Measurements from ENCODE around the gene AMFR.

AMFR gene

DNA sequence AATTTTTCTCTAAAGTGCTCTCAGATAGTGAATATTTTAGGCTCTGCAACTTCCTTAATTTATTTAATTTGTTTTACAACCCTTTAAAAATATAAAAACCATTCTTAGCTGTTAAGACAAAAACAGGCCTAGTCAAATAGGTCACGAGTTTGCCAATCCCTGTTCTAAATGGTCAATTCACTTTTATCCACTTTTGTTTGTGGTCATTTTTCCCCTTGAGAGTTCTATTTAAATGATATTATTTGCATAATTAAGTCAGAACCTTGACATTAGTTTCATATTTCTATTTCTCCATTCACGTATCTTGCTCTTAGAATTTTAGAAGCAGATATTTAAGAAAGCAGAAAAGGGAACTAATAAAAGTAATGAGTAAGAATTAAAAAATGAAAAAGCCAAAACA lies 4.0 kb downstream of the AMFR start:
- DNase-seq (ENCODE audit: low spot score in 2 of 2) (no peak), ATAC-seq (replicated peaks; ENCODE audit: extremely low read depth, poor library complexity, severe bottlenecking) (no peak)
- H3K27ac Mint-ChIP-seq (ENCODE audit: low read depth): no peak overlapping the region
- H3K9me3 Mint-ChIP-seq: no peaks in the 10 kb centered on the region
- H3K27me3 Mint-ChIP-seq: no peaks in the 10 kb centered on the region
- H3K4me1 Mint-ChIP-seq: peaks cover 43% of the 10 kb centered on the region
- peak overlapping the region; percentile 13 for H3K4me3 Mint-ChIP-seq
- H3K36me3 Mint-ChIP-seq (ENCODE audit: insufficient read depth): peaks cover 6% of the 10 kb centered on the region

GRCh38 chr16:56420613-56421012 lies 4.7 kb downstream of the AMFR start:
- Mint-ChIP-seq H3K4me1 (peaks cover 49% of the 10 kb centered on the region), H3K9me3 (no peaks in the 10 kb centered on the region), H3K36me3 (ENCODE audit: insufficient read depth) (peaks cover 4% of the 10 kb centered on the region), H3K4me3 (no peak overlapping the region), H3K27me3 (no peaks in the 10 kb centered on the region), H3K27ac (ENCODE audit: low read depth) (no peak overlapping the region)
- DNase-seq (ENCODE audit: low spot score in 2 of 2) (no peak), ATAC-seq (replicated peaks; ENCODE audit: extremely low read depth, poor library complexity, severe bottlenecking) (no peak)

GRCh38 chr16:56419740-56420548 lies 5.4 kb downstream of the AMFR start:
- H3K4me1 Mint-ChIP-seq: peaks cover 49% of the 10 kb centered on the region
- no peak overlapping the region for H3K4me3 Mint-ChIP-seq
- H3K36me3 Mint-ChIP-seq (ENCODE audit: insufficient read depth): peaks cover 4% of the 10 kb centered on the region
- DNase-seq (ENCODE audit: low spot score in 2 of 2) (no peak), ATAC-seq (replicated peaks; ENCODE audit: extremely low read depth, poor library complexity, severe bottlenecking) (no peak)
- no peaks in the 10 kb centered on the region for H3K27me3 Mint-ChIP-seq
- H3K27ac Mint-ChIP-seq (ENCODE audit: low read depth): no peak overlapping the region
- no peaks in the 10 kb centered on the region for H3K9me3 Mint-ChIP-seq

GRCh38 chr16:56417138-56417537 lies 8.2 kb downstream of the AMFR start:
- no peaks in the 10 kb centered on the region for H3K27me3 Mint-ChIP-seq
- no peaks in the 10 kb centered on the region for H3K9me3 Mint-ChIP-seq
- DNase-seq (ENCODE audit: low spot score in 2 of 2): no peak
- peaks cover 17% of the 10 kb centered on the region for H3K36me3 Mint-ChIP-seq (ENCODE audit: insufficient read depth)
- H3K4me1 Mint-ChIP-seq: peaks cover 36% of the 10 kb centered on the region
- no peak for ATAC-seq (replicated peaks; ENCODE audit: extremely low read depth, poor library complexity, severe bottlenecking)
- H3K27ac Mint-ChIP-seq (ENCODE audit: low read depth): no peak overlapping the region
- H3K4me3 Mint-ChIP-seq: no peak overlapping the region

DNA sequence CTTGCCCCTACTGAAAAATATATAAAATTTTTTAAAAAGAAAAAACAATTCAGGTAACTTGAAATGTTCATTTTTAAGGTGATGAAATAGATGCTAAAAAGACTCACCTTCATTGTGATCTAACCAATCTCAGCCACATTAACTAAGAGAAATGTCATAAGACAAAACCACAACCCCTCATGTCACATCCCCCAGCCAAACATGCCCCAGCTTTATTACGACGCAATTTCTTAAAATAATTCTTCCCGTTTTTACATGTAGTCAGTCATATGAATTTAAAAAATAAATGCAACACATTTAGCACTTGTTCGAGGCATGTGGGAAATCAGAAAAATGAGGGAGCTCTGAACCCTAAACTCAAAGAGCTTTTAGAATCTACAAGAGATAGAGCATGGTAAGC lies 9.5 kb downstream of the AMFR start:
- DNase-seq (ENCODE audit: low spot score in 2 of 2) (no peak), ATAC-seq (replicated peaks; ENCODE audit: extremely low read depth, poor library complexity, severe bottlenecking) (no peak)
- Mint-ChIP-seq H3K27ac (ENCODE audit: low read depth) (peak overlapping the region; percentile 22), H3K36me3 (ENCODE audit: insufficient read depth) (peaks cover 21% of the 10 kb centered on the region), H3K27me3 (no peaks in the 10 kb centered on the region), H3K4me3 (no peak overlapping the region), H3K9me3 (no peaks in the 10 kb centered on the region), H3K4me1 (peaks cover 26% of the 10 kb centered on the region)

DNA sequence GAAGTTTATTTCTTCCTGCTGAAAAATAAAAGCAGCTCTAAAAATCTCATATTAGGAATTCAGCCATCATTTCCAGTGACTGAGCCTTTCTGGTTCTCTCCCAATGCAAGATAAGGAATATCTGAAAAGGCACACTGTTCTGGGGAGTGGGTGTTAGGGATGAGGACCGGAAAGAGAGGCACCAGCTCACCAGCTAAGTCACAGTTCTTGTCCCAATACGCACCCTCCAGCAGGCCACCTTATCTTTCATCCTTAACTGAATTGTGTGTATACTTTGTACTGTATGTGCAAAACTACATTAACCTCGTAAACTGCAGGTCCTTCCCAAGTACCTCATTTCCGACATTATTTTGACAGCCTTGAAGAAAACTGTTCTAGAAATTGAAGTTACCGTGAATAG lies 11.0 kb downstream of the AMFR start:
- no peaks in the 10 kb centered on the region for H3K9me3 Mint-ChIP-seq
- H3K4me3 Mint-ChIP-seq: no peak overlapping the region
- no peak overlapping the region for H3K27ac Mint-ChIP-seq (ENCODE audit: low read depth)
- DNase-seq (ENCODE audit: low spot score in 2 of 2): no peak
- peaks cover 18% of the 10 kb centered on the region for H3K4me1 Mint-ChIP-seq
- H3K36me3 Mint-ChIP-seq (ENCODE audit: insufficient read depth): peaks cover 30% of the 10 kb centered on the region
- no peaks in the 10 kb centered on the region for H3K27me3 Mint-ChIP-seq
- no peak for ATAC-seq (replicated peaks; ENCODE audit: extremely low read depth, poor library complexity, severe bottlenecking)

- Mint-ChIP-seq H3K4me3 (no peak overlapping the region), H3K9me3 (no peaks in the 10 kb centered on the region), H3K36me3 (ENCODE audit: insufficient read depth) (peaks cover 37% of the 10 kb centered on the region), H3K27ac (ENCODE audit: low read depth) (no peak overlapping the region), H3K27me3 (no peaks in the 10 kb centered on the region), H3K4me1 (peaks cover 18% of the 10 kb centered on the region)
- no peak for ATAC-seq (replicated peaks; ENCODE audit: extremely low read depth, poor library complexity, severe bottlenecking)
- no peak for DNase-seq (ENCODE audit: low spot score in 2 of 2)
Measured at GRCh38 chr16:56413381-56413780, 12.0 kb downstream of the AMFR start.

DNA sequence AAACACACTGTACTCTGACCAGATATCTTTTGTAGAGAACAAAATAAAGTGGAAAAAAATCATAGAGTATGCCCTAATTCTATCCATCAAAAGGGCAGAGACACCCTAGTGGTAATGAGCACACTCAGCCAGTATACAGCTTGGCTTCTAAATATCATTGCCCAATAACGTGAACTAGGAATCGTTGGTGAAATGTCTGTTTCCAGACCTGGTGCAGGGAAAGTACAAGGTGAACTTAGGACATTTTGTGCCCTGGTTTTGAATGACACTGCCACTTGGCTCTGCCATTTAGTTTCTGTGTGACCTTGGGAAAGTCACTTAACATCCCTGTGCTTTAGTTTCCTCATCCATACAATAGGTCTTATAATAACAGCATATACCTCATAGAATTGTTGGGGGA lies 13.7 kb downstream of the AMFR start:
- Mint-ChIP-seq H3K4me3 (no peak overlapping the region), H3K9me3 (no peaks in the 10 kb centered on the region), H3K36me3 (ENCODE audit: insufficient read depth) (peaks cover 40% of the 10 kb centered on the region), H3K27me3 (no peaks in the 10 kb centered on the region), H3K27ac (ENCODE audit: low read depth) (no peak overlapping the region), H3K4me1 (peaks cover 18% of the 10 kb centered on the region)
- ATAC-seq (replicated peaks; ENCODE audit: extremely low read depth, poor library complexity, severe bottlenecking): no peak
- no peak for DNase-seq (ENCODE audit: low spot score in 2 of 2)

DNA sequence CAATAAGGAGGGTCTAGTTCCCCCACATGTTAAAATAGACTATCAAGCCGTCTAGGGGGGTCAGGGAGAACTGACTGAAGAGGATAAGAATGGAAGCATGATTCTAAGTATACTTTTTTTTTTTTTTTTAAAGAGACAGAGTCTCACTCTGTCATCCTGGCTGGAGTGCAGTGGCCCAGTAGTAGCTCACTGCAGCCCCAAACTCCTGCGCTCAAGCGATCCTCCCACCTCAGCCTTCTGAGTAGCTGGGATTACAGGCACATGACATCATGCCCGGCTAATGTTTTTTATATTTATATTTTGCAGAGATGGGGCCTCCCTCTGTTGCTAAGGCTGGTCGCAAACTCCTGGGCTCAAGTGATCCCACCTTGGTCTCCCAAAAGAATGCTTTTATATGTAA lies 14.2 kb downstream of the AMFR start:
- ATAC-seq (replicated peaks; ENCODE audit: extremely low read depth, poor library complexity, severe bottlenecking) (no peak), DNase-seq (ENCODE audit: low spot score in 2 of 2) (no peak)
- peaks cover 40% of the 10 kb centered on the region for H3K36me3 Mint-ChIP-seq (ENCODE audit: insufficient read depth)
- H3K4me1 Mint-ChIP-seq: peaks cover 16% of the 10 kb centered on the region
- no peaks in the 10 kb centered on the region for H3K9me3 Mint-ChIP-seq
- no peak overlapping the region for H3K4me3 Mint-ChIP-seq
- H3K27ac Mint-ChIP-seq (ENCODE audit: low read depth): no peak overlapping the region
- H3K27me3 Mint-ChIP-seq: no peaks in the 10 kb centered on the region

GRCh38 chr16:56409195-56409594 lies 16.1 kb downstream of the AMFR start:
- no peaks in the 10 kb centered on the region for H3K27me3 Mint-ChIP-seq
- H3K27ac Mint-ChIP-seq (ENCODE audit: low read depth): no peak overlapping the region
- H3K9me3 Mint-ChIP-seq: no peaks in the 10 kb centered on the region
- peaks cover 54% of the 10 kb centered on the region for H3K36me3 Mint-ChIP-seq (ENCODE audit: insufficient read depth)
- peaks cover 8% of the 10 kb centered on the region for H3K4me1 Mint-ChIP-seq
- H3K4me3 Mint-ChIP-seq: no peak overlapping the region
- DNase-seq (ENCODE audit: low spot score in 2 of 2) (no peak), ATAC-seq (replicated peaks; ENCODE audit: extremely low read depth, poor library complexity, severe bottlenecking) (no peak)

- Mint-ChIP-seq H3K27ac (ENCODE audit: low read depth) (no peak overlapping the region), H3K4me3 (no peak overlapping the region), H3K9me3 (no peaks in the 10 kb centered on the region), H3K27me3 (no peaks in the 10 kb centered on the region), H3K36me3 (ENCODE audit: insufficient read depth) (peaks cover 51% of the 10 kb centered on the region), H3K4me1 (peaks cover 4% of the 10 kb centered on the region)
- DNase-seq (ENCODE audit: low spot score in 2 of 2) (no peak), ATAC-seq (replicated peaks; ENCODE audit: extremely low read depth, poor library complexity, severe bottlenecking) (no peak)
Measured at GRCh38 chr16:56408379-56409098, 16.8 kb downstream of the AMFR start.

- DNase-seq (ENCODE audit: low spot score in 2 of 2): no peak
- no peak overlapping the region for H3K27ac Mint-ChIP-seq (ENCODE audit: low read depth)
- no peaks in the 10 kb centered on the region for H3K4me1 Mint-ChIP-seq
- H3K9me3 Mint-ChIP-seq: no peaks in the 10 kb centered on the region
- H3K4me3 Mint-ChIP-seq: no peak overlapping the region
- no peak for ATAC-seq (replicated peaks; ENCODE audit: extremely low read depth, poor library complexity, severe bottlenecking)
- H3K36me3 Mint-ChIP-seq (ENCODE audit: insufficient read depth): peaks cover 51% of the 10 kb centered on the region
- no peaks in the 10 kb centered on the region for H3K27me3 Mint-ChIP-seq
Measured at GRCh38 chr16:56405977-56406672, 19.2 kb downstream of the AMFR start.

DNA sequence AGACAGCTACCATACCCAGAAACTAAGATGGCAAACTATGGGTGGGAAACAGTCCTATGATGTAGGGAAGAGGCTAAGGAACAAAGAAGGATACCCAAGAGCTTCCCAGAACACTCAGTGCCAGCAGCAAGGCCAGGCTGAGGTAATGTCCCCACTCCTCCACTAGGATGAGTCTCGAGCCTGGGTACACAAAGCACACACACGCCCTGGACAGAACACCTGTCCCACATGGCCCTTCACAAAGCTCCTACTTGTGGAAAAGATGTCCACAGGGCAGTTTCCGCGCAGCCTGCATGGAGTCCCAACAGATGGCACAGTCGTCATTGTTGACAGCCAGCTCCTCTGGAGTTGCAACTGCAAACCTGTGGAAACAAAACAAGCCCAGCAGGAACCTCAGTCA lies 23.9 kb downstream of the AMFR start:
- peaks cover 44% of the 10 kb centered on the region for H3K36me3 Mint-ChIP-seq (ENCODE audit: insufficient read depth)
- peaks cover 5% of the 10 kb centered on the region for H3K4me1 Mint-ChIP-seq
- no peaks in the 10 kb centered on the region for H3K27me3 Mint-ChIP-seq
- H3K4me3 Mint-ChIP-seq: no peak overlapping the region
- no peak for DNase-seq (ENCODE audit: low spot score in 2 of 2)
- H3K9me3 Mint-ChIP-seq: no peaks in the 10 kb centered on the region
- no peak overlapping the region for H3K27ac Mint-ChIP-seq (ENCODE audit: low read depth)
- ATAC-seq (replicated peaks; ENCODE audit: extremely low read depth, poor library complexity, severe bottlenecking): peak; percentile 24

All from central memory CD8-positive, alpha-beta T cell (primary cell).